ENCODE data around the gene TET1.

- TF ChIP-seq CTCF (IDR thresholded peaks at IDR 0.05) (no peak), EP300 (IDR thresholded peaks at IDR 0.05) (no peak), POLR2A (IDR thresholded peaks at IDR 0.05) (no peak)
These were observed 7.0 kb upstream of the TET1 start for GRCh38 chr10:68553138-68553537.
